CD14-positive monocyte (primary cell): ENCODE data around the gene TACR1. TPM values are rescaled to one million over a fixed set of nuclear protein-coding genes. Genes with fewer than 3 reads are reported as not detected.

ENCODE experiments used
- DNase-seq, 3 donors: peaks; one replicate each; pipeline ENCODE4 v3.0.0-alpha.2; 2011 to 2022
- H2AFZ ChIP-seq: 2 replicates; pipeline ENCODE4 v1.6.0; 2012; ENCODE audit warnings: mild to moderate bottlenecking, low read depth, low read length, inconsistent platforms; ENCODE audit not compliant: insufficient read depth, poor library complexity, severe bottlenecking
- H3K27ac ChIP-seq, 2 donors: 1 replicate in 1 of 2; 2 replicates in 1 of 2; pipeline ENCODE4 v1.5.1; 2012 to 2013; ENCODE audit warnings: low read length in 2 of 2, control low read depth in 1 of 2, inconsistent platforms in 1 of 2, low read depth in 1 of 2, mild to moderate bottlenecking in 1 of 2
- H3K27me3 ChIP-seq, 2 donors: one replicate each; pipeline versions ENCODE4 v1.6.0 to v1.6.1; 2011 to 2013; ENCODE audit warnings: low read length in 2 of 2; ENCODE audit not compliant: control insufficient read depth in 2 of 2, insufficient read depth in 2 of 2
- H3K36me3 ChIP-seq, 2 donors: replicated peaks in 1 of 2; 1 replicate in 1 of 2; 2 replicates in 1 of 2; pipeline versions ENCODE4 v1.5.1 to v1.6.1; 2012 to 2013; ENCODE audit warnings: low read length in 2 of 2, control low read depth in 1 of 2, inconsistent platforms in 1 of 2, mild to moderate bottlenecking in 1 of 2; ENCODE audit not compliant: insufficient read depth in 2 of 2, control insufficient read depth in 1 of 2
- H3K4me1 ChIP-seq, 2 donors: 1 replicate in 1 of 2; 2 replicates in 1 of 2; pipeline versions ENCODE4 v1.5.1 to v1.6.1; 2012 to 2013; ENCODE audit warnings: low read length in 2 of 2, control low read depth in 1 of 2, inconsistent platforms in 1 of 2, mild to moderate bottlenecking in 1 of 2, moderate library complexity in 1 of 2; ENCODE audit not compliant: insufficient read depth in 2 of 2, control insufficient read depth in 1 of 2
- H3K4me2 ChIP-seq: replicated peaks from 2 replicates; pipeline ENCODE3; 2012; ENCODE audit warnings: low read length, moderate library complexity, mild to moderate bottlenecking; ENCODE audit not compliant: poor library complexity, severe bottlenecking; ENCODE audit errors: extremely low read depth
- H3K4me3 ChIP-seq, 3 experiments: fragments of 200-600 bp in 1 of 3; sonication (generic) in 1 of 3; replicated peaks in 1 of 3; 1 replicate in 2 of 3; 2 replicates in 1 of 3; pipeline ENCODE4 v1.5.1; 2011 to 2013; ENCODE audit warnings: low read length in 3 of 3, mild to moderate bottlenecking in 3 of 3, control low read depth in 2 of 3, low read depth in 2 of 3, inconsistent platforms in 1 of 3, moderate library complexity in 1 of 3
- H3K79me2 ChIP-seq: 2 replicates; pipeline ENCODE4 v1.6.0; 2012; ENCODE audit warnings: mild to moderate bottlenecking, control low read depth, inconsistent platforms, low read length, moderate library complexity; ENCODE audit not compliant: insufficient read depth
- H3K9ac ChIP-seq: 2 replicates; pipeline ENCODE4 v1.6.0; 2017; ENCODE audit warnings: low read length, mild to moderate bottlenecking; ENCODE audit not compliant: insufficient read depth, poor library complexity, severe bottlenecking
- H3K9me3 ChIP-seq, 2 donors: replicated peaks in 1 of 2; 1 replicate in 1 of 2; 2 replicates in 1 of 2; pipeline versions ENCODE4 v1.5.1 to v1.6.1; 2012 to 2013; ENCODE audit warnings: low read length in 2 of 2, control low read depth in 1 of 2; ENCODE audit not compliant: control insufficient read depth in 1 of 2, insufficient read depth in 1 of 2
- H4K20me1 ChIP-seq: 2 replicates; pipeline ENCODE4 v1.6.0; 2012; ENCODE audit warnings: mild to moderate bottlenecking, low read length, control low read depth, moderate library complexity; ENCODE audit not compliant: insufficient read depth
- H3K27ac Mint-ChIP-seq, 7 donors: one replicate each; pipeline ENCODE4 v1.8.0; 2020; ENCODE audit warnings: mild to moderate bottlenecking in 7 of 7, mixed read lengths in 7 of 7, moderate library complexity in 6 of 7, inconsistent platforms in 2 of 7
- H3K27me3 Mint-ChIP-seq, 3 donors: one replicate each; pipeline ENCODE4 v1.8.0; 2021 to 2022; ENCODE audit warnings: low read depth in 3 of 3, mild to moderate bottlenecking in 3 of 3, mixed read lengths in 3 of 3, moderate library complexity in 3 of 3, inconsistent platforms in 1 of 3
- H3K36me3 Mint-ChIP-seq, 2 donors: one replicate each; pipeline ENCODE4 v1.8.0; 2020; ENCODE audit warnings: mixed read lengths in 2 of 2, inconsistent platforms in 1 of 2, mild to moderate bottlenecking in 1 of 2
- H3K4me1 Mint-ChIP-seq: one replicate; pipeline ENCODE4 v1.8.0; 2020; ENCODE audit warnings: mild to moderate bottlenecking, mixed read lengths
- H3K4me3 Mint-ChIP-seq, 2 donors: one replicate each; pipeline ENCODE4 v1.8.0; 2020; ENCODE audit warnings: mild to moderate bottlenecking in 2 of 2, mixed read lengths in 2 of 2, moderate library complexity in 1 of 2
- H3K9me3 Mint-ChIP-seq, 7 donors: one replicate each; pipeline ENCODE4 v1.8.0; 2020 to 2022; ENCODE audit warnings: mixed read lengths in 7 of 7, mild to moderate bottlenecking in 6 of 7, moderate library complexity in 6 of 7, inconsistent platforms in 2 of 7
- WGBS: methylation state at CpG from one replicate; pipeline ENCODE4 v1.1.5; 2013; ENCODE audit warnings: missing lambda C conversion rate; ENCODE audit not compliant: insufficient coverage; 5-methylcytosine and 5-hydroxymethylcytosine counted together
- intact Hi-C, 2 donors: fragments of 100-400 bp; cut with micrococcal nuclease; formaldehyde crosslinking; loops; one replicate each; pipeline versions ENCODE4 v1.15.0 to v1.15.1; 2023
- polyA plus RNA-seq, 3 donors: library from polyadenylated mRNA; depleted of rRNA in 1 of 3; unstranded in 2 of 3; stranded (reverse) in 1 of 3; fragments of 300-500 nt in 2 of 3; fragments of >200 nt in 1 of 3; fragmentation: Illumina TruSeq in 2 of 3; gene quantifications; 1 replicate in 2 of 3; 2 replicates in 1 of 3; pipeline ENCODE4 v1.2.3, GENCODE V29; 2012 to 2021
- TF ChIP-seq, protein P1 (sequence below): fragments of 200-600 bp; IDR thresholded peaks from one replicate; pipeline ENCODE4 v1.8.0; 2022; ENCODE audit warnings: antibody characterized with exemption, mild to moderate bottlenecking

TACR1 gene
- polyA plus RNA-seq, 3 donors = not detected

DNA sequence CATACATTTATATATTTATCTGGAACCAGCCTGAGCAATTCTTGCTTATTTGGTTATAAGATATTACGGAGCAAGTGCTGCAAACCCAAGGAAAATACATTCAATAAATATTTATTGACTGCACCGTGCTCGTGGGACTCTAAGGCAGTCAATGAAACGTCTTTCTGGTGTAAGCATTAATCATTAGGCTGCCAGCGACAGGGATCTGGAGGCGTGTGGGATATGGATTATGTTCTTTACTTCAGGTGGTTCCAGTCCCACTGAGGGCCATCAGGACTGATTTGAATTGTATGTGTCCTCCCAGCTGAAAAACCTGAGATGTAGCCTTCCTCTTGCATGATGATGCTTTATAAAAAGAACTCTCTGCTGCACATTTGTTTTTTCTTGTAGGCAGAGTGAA, 75.4 kb downstream of the TACR1 start:
- 98% methylated on average over 4 of the region's 6 CpGs for WGBS
- Histone ChIP-seq H3K4me3 (no peak overlapping the region), H3K27me3 (peaks cover 0 to 4% of the 10 kb centered on the region in 2 donors), H3K4me2 (no peak overlapping the region), H2AFZ (no peak overlapping the region), H3K79me2 (no peaks in the 10 kb centered on the region), H3K4me1 (no peaks in the 10 kb centered on the region), H3K9me3 (no peaks in the 10 kb centered on the region), H3K9ac (no peak overlapping the region), H4K20me1 (no peaks in the 10 kb centered on the region), H3K27ac (no peak overlapping the region), H3K36me3 (no peaks in the 10 kb centered on the region)
- no peak for DNase-seq
- Mint-ChIP-seq H3K27ac (no peak overlapping the region), H3K36me3 (no peaks in the 10 kb centered on the region), H3K9me3 (peaks cover 0 to 3% (median 0%) of the 10 kb centered on the region in 7 donors), H3K4me3 (no peak overlapping the region), H3K27me3 (peaks cover 0 to 5% (median 3%) of the 10 kb centered on the region in 3 donors), H3K4me1 (no peaks in the 10 kb centered on the region)
- TF ChIP-seq, protein P1, sequence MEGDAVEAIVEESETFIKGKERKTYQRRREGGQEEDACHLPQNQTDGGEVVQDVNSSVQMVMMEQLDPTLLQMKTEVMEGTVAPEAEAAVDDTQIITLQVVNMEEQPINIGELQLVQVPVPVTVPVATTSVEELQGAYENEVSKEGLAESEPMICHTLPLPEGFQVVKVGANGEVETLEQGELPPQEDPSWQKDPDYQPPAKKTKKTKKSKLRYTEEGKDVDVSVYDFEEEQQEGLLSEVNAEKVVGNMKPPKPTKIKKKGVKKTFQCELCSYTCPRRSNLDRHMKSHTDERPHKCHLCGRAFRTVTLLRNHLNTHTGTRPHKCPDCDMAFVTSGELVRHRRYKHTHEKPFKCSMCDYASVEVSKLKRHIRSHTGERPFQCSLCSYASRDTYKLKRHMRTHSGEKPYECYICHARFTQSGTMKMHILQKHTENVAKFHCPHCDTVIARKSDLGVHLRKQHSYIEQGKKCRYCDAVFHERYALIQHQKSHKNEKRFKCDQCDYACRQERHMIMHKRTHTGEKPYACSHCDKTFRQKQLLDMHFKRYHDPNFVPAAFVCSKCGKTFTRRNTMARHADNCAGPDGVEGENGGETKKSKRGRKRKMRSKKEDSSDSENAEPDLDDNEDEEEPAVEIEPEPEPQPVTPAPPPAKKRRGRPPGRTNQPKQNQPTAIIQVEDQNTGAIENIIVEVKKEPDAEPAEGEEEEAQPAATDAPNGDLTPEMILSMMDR = no peak
- intact Hi-C loops = no loop called here

DNA sequence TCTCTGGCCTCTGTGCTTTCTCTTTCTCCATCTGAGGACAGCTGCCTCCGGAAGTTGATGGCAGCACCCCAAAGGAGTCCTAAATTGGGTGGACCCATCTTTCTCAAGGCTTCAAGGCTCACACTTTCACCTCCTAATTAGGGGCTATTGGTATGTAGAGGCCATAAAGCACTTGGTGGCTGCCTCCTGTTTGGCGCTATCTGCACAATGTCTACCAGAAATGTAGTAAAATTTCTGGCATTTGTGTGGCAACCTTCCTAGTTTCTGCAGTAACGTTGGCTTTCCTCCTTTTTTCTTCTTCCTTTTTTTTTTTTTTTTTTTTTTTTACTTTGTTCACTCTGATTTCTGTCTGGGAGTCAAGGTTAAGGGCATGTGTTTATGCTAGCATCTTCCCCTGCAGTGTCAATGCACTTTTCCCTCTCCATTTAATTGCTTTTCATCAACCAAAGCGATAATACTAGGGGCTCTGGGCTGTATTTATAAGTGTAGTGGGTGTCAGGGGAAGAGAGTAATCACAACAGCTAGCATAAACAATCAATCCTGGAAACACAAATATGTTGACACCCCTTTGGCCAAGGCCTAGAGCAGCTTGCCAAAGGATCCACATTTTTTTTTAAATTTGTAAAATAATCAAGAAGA, 86.0 kb downstream of the TACR1 start:
- intact Hi-C loops = no loop called here
- no peaks in the 10 kb centered on the region for H3K4me1 Mint-ChIP-seq
- peaks cover 0 to 2% (median 0%) of the 10 kb centered on the region in 7 donors for H3K9me3 Mint-ChIP-seq
- WGBS = no CpG with 5 or more reads among the region's 4 CpGs
- Histone ChIP-seq H3K4me1 (no peaks in the 10 kb centered on the region), H3K27ac (no peak overlapping the region), H2AFZ (no peak overlapping the region), H3K27me3 (peaks cover 0 to 8% of the 10 kb centered on the region in 2 donors), H4K20me1 (no peaks in the 10 kb centered on the region), H3K9me3 (no peaks in the 10 kb centered on the region), H3K36me3 (no peaks in the 10 kb centered on the region), H3K4me2 (no peak overlapping the region), H3K9ac (no peak overlapping the region), H3K4me3 (no peak overlapping the region), H3K79me2 (no peaks in the 10 kb centered on the region)
- peaks cover 3 to 4% (median 4%) of the 10 kb centered on the region in 3 donors for H3K27me3 Mint-ChIP-seq
- no peak for DNase-seq
- TF ChIP-seq, protein P1 = no peak
- H3K27ac Mint-ChIP-seq = no peak overlapping the region
- peak overlapping the region in 1 of 2 donors; percentile 40 for H3K4me3 Mint-ChIP-seq
- no peaks in the 10 kb centered on the region for H3K36me3 Mint-ChIP-seq
